K562 (cell line): ENCODE results near the gene ZMYND8. TPM values are rescaled to one million over a fixed set of nuclear protein-coding genes. Genes with fewer than 3 reads are reported as not detected.
A peak's percentile ranks its signal among the peaks of the same experiment; 100 is the strongest.

Experiments
- ATF7 ChIP-seq: fragments of 450-650 bp; IDR thresholded peaks from 2 replicates; pipeline ENCODE4 v1.7.1; 2014; ENCODE audit warnings: mild to moderate bottlenecking, moderate library complexity
- BRF1 ChIP-seq: IDR thresholded peaks from 3 replicates; pipeline ENCODE4 v1.6.1; 2011; ENCODE audit warnings: borderline replicate concordance, mild to moderate bottlenecking; ENCODE audit not compliant: insufficient read length; ENCODE audit errors: extremely low read depth
- CBFA2T3 ChIP-seq: fragments of 450-650 bp; IDR thresholded peaks from 2 replicates; pipeline ENCODE4 v1.6.1; 2017
- ELF1 ChIP-seq: fragments of 200-800 bp; sonication (Bioruptor generic); IDR thresholded peaks from 2 replicates; pipeline ENCODE4 v1.6.1; 2016; ENCODE audit warnings: missing genetic modification characterization, missing compliant biosample characterization
- ELF2 ChIP-seq: fragments of 250-450 bp; sonication (Bioruptor Pico); IDR thresholded peaks from 2 replicates; pipeline ENCODE4 v1.5.0; 2021; ENCODE audit warnings: mild to moderate bottlenecking
- EP400 ChIP-seq: fragments of 450-650 bp; IDR thresholded peaks from 2 replicates; pipeline ENCODE4 v1.6.1; 2017; ENCODE audit warnings: antibody characterized with exemption, mild to moderate bottlenecking, moderate library complexity
- FOXA3 ChIP-seq, 2 experiments: fragments of 450-650 bp in 1 of 2; sonication (generic) in 1 of 2; formaldehyde crosslinking; IDR thresholded peaks in 1 of 2; conservative IDR thresholded peaks in 1 of 2; 2 replicates each; pipeline versions ENCODE4 v1.4.0 to v1.8.0; 2020 to 2022; ENCODE audit warnings: mild to moderate bottlenecking in 2 of 2, missing genetic modification reagents in 1 of 2
- FOXJ2 ChIP-seq: fragments of 200-800 bp; sonication (Bioruptor generic); IDR thresholded peaks from 2 replicates; pipeline ENCODE4 v1.6.1; 2016; ENCODE audit warnings: missing genetic modification characterization, missing compliant biosample characterization
- FOXK2 ChIP-seq, 2 experiments: fragments of 450-650 bp; IDR thresholded peaks in 1 of 2; conservative IDR thresholded peaks in 1 of 2; 2 replicates each; pipeline ENCODE4 v1.6.1; 2016; ENCODE audit warnings: low read depth in 2 of 2, mild to moderate bottlenecking in 1 of 2
- HCFC1 ChIP-seq: IDR thresholded peaks from 2 replicates; pipeline ENCODE4 v1.6.1; 2012; ENCODE audit warnings: low read depth, low read length, improper control_type of control experiment
- HNRNPLL ChIP-seq: fragments of 200-400 bp; formaldehyde crosslinking; IDR thresholded peaks from 2 replicates; pipeline ENCODE4 v1.6.1; 2017; ENCODE audit warnings: low read length, low read depth, mild to moderate bottlenecking; ENCODE audit not compliant: poor library complexity, severe bottlenecking
- MAZ ChIP-seq, 2 experiments: fragments of 450-650 bp in 1 of 2; sonication (generic) in 1 of 2; formaldehyde crosslinking; IDR thresholded peaks in 1 of 2; conservative IDR thresholded peaks in 1 of 2; 2 replicates each; pipeline versions ENCODE4 v1.4.0 to v1.5.0; 2020; ENCODE audit warnings: mild to moderate bottlenecking in 1 of 2, missing genetic modification reagents in 1 of 2
- MXI1 ChIP-seq: IDR thresholded peaks from 2 replicates; pipeline ENCODE4 v1.6.1; 2011; ENCODE audit warnings: low read depth, mild to moderate bottlenecking, improper control_type of control experiment, low read length
- NFATC3 ChIP-seq: fragments of 450-650 bp; IDR thresholded peaks from 2 replicates; pipeline ENCODE4 v1.6.1; 2017; ENCODE audit warnings: mild to moderate bottlenecking
- PHF20 ChIP-seq: fragments of 450-650 bp; IDR thresholded peaks from 2 replicates; pipeline ENCODE4 v1.6.1; 2018; ENCODE audit not compliant: partially characterized antibody
- RAD51 ChIP-seq: fragments of 450-650 bp; IDR thresholded peaks from 2 replicates; pipeline ENCODE4 v1.7.1; 2016; ENCODE audit warnings: low read depth, mild to moderate bottlenecking, borderline replicate concordance
- SPI1 ChIP-seq: IDR thresholded peaks from 2 replicates; pipeline ENCODE4 v1.6.1; 2011; ENCODE audit warnings: low read depth, low read length, control low read depth, borderline replicate concordance
- TEAD2 ChIP-seq: fragments of 450-650 bp; IDR thresholded peaks from 2 replicates; pipeline ENCODE4 v1.6.1; 2016; ENCODE audit warnings: missing genetic modification characterization, control low read depth, missing compliant biosample characterization
- TRIM28 ChIP-seq: fragments of 450-650 bp; IDR thresholded peaks from 2 replicates; pipeline ENCODE4 v1.6.1; 2017
- ZNF134 ChIP-seq: fragments of 250-450 bp; sonication (Bioruptor Pico); conservative IDR thresholded peaks from 2 replicates; pipeline ENCODE4 v1.4.0; 2020
- ZNF143 ChIP-seq: sonication (generic); formaldehyde crosslinking; IDR thresholded peaks from 2 replicates; pipeline ENCODE4 v1.9.0; 2022; ENCODE audit warnings: mild to moderate bottlenecking, missing genetic modification reagents
- polyA plus RNA-seq, 8 experiments: library from polyadenylated mRNA; depleted of rRNA in 4 of 8; stranded (reverse) in 5 of 8; unstranded in 3 of 8; fragments of >200 nt; fragmentation: Nextera tagmentation in 2 of 8; fragmentation: Illumina TruSeq in 1 of 8; extraction: Ambion mirVana in 2 of 8; extraction: Trizol in 1 of 8; gene quantifications; 2 replicates each; pipeline versions ENCODE4 v1.2.1 to v1.2.3, GENCODE V29; 2011 to 2014; ENCODE audit warnings: inconsistent platforms in 1 of 8, missing spikeins in 1 of 8
- total RNA-seq, 7 experiments: library from RNA; depleted of rRNA in 6 of 7; stranded (reverse); fragments of >200 nt in 6 of 7; fragmentation: Illumina TruSeq in 2 of 7; extraction: Trizol in 2 of 7; gene quantifications; 2 replicates each; pipeline versions ENCODE4 v1.2.1 to v1.2.3, GENCODE V29; 2011 to 2021; ENCODE audit warnings: low replicate concordance in 1 of 7
- TF ChIP-seq, protein P1 (sequence below): fragments of 200-800 bp; sonication (Bioruptor generic); IDR thresholded peaks from 2 replicates; pipeline ENCODE4 v1.6.1; 2017; ENCODE audit warnings: missing genetic modification characterization, missing compliant biosample characterization
- TF ChIP-seq, protein P2 (sequence below): fragments of 450-650 bp; IDR thresholded peaks from 2 replicates; pipeline ENCODE4 v1.6.1; 2016
- TF ChIP-seq, protein P3 (sequence below): sonication (generic); formaldehyde crosslinking; IDR thresholded peaks from 2 replicates; pipeline ENCODE4 v1.5.0; 2020; ENCODE audit warnings: missing genetic modification reagents
- TF ChIP-seq, protein P4 (sequence below): fragments of 450-650 bp; formaldehyde crosslinking; IDR thresholded peaks from 2 replicates; pipeline ENCODE4 v1.4.0; 2020; ENCODE audit warnings: mild to moderate bottlenecking, mixed read lengths

The ZMYND8 gene
- total and polyA plus RNA-seq, 9 of the 15 experiments (the other 6 are each of a cell fraction or from before 2014, with no cell fraction given) = 31.8 to 148 (median 71.9) TPM

DNA sequence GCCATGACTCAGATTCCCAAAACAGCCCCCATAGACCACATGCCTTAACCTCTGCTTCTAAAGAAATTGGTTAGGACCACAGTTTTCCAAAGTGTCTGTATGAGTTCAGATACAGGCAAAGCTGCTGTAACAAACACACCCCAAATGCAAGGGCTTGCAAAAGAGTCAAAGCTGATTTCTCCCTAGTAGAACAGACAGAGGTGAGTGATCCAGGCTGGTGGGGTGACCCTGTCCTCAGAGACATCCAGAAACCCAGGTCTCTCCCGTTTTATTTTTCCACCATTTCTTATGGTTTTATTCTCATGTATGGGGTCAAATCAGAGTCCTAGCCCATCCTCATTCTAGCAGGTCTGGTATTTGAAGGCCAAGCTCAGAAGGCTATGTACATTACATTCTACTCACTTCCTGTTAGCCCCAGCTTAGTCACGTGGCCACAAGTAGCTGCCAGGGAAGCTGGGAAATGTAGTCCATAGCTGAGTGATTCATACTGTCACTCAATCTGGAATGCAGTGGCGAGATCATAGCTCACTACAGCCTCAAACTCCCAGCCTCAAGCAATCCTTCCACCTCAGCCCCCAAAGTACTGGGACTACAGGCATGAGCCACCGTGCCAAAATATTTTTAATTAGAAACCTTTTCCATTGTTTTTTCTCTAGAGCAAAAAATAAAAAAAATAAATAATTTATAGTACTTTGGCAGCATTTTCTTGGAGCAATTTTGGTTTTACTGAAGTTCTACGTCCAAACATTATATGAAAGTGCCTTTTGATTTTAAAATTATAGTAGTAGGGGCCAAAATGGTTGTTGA, 175.2 kb downstream of the ZMYND8 start (continued):
- TF ChIP-seq, protein P1, sequence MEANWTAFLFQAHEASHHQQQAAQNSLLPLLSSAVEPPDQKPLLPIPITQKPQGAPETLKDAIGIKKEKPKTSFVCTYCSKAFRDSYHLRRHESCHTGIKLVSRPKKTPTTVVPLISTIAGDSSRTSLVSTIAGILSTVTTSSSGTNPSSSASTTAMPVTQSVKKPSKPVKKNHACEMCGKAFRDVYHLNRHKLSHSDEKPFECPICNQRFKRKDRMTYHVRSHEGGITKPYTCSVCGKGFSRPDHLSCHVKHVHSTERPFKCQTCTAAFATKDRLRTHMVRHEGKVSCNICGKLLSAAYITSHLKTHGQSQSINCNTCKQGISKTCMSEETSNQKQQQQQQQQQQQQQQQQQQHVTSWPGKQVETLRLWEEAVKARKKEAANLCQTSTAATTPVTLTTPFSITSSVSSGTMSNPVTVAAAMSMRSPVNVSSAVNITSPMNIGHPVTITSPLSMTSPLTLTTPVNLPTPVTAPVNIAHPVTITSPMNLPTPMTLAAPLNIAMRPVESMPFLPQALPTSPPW = peak; percentile 21; the same call in 1 of the 2 replicates
- TF ChIP-seq CBFA2T3 (no peak), BRF1 (no peak), HCFC1 (peak; percentile 96), TRIM28 (0 out of 2 replicates have a peak, but pooled peaks have one; percentile 39), PHF20 (peak; percentile 95), SPI1 (peak; percentile 81; the same call in 1 of the 2 replicates), ZNF143 (CRISPR knock-in tag) (peak; percentile 93), ELF1 (peak; percentile 93), TEAD2 (no peak), RAD51 (peak; percentile 97), MAZ (CRISPR knock-in tag; conservative IDR thresholded peaks at IDR 0.05 in 1 of 2, IDR thresholded peaks at IDR 0.05 in 1 of 2) (no peak), ATF7 (peak; percentile 49; the same call in 1 of the 2 replicates), EP400 (no peak), FOXA3 (CRISPR knock-in tag; conservative IDR thresholded peaks at IDR 0.05 in 1 of 2, IDR thresholded peaks at IDR 0.05 in 1 of 2) (peak in 1 of 2 experiments; percentile 83; a peak in 2 of 4 replicates), HNRNPLL (no peak), ELF2 (CRISPR knock-in tag) (no peak), NFATC3 (no peak), FOXK2 (conservative IDR thresholded peaks at IDR 0.05 in 1 of 2, IDR thresholded peaks at IDR 0.05 in 1 of 2; ENCODE audit: low read depth in 2 of 2) (peak; percentile 69 to 75; a peak in 3 of 4 replicates), FOXJ2 (tag) (no peak), ZNF134 (CRISPR knock-in tag) (no peak), MXI1 (no peak)
- TF ChIP-seq, protein P2, sequence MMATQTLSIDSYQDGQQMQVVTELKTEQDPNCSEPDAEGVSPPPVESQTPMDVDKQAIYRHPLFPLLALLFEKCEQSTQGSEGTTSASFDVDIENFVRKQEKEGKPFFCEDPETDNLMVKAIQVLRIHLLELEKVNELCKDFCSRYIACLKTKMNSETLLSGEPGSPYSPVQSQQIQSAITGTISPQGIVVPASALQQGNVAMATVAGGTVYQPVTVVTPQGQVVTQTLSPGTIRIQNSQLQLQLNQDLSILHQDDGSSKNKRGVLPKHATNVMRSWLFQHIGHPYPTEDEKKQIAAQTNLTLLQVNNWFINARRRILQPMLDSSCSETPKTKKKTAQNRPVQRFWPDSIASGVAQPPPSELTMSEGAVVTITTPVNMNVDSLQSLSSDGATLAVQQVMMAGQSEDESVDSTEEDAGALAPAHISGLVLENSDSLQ = peak; percentile 97
- TF ChIP-seq, protein P3, sequence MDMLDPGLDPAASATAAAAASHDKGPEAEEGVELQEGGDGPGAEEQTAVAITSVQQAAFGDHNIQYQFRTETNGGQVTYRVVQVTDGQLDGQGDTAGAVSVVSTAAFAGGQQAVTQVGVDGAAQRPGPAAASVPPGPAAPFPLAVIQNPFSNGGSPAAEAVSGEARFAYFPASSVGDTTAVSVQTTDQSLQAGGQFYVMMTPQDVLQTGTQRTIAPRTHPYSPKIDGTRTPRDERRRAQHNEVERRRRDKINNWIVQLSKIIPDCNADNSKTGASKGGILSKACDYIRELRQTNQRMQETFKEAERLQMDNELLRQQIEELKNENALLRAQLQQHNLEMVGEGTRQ = peak; percentile 98
- TF ChIP-seq, protein P4, sequence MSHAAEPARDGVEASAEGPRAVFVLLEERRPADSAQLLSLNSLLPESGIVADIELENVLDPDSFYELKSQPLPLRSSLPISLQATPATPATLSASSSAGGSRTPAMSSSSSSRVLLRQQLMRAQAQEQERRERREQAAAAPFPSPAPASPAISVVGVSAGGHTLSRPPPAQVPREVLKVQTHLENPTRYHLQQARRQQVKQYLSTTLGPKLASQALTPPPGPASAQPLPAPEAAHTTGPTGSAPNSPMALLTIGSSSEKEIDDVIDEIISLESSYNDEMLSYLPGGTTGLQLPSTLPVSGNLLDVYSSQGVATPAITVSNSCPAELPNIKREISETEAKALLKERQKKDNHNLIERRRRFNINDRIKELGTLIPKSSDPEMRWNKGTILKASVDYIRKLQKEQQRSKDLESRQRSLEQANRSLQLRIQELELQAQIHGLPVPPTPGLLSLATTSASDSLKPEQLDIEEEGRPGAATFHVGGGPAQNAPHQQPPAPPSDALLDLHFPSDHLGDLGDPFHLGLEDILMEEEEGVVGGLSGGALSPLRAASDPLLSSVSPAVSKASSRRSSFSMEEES (CRISPR knock-in tag) = peak; percentile 89
